ENCODE results near the gene CNTNAP2.

- no peak for TF ChIP-seq CTCF (IDR thresholded peaks at IDR 0.05)
- no peak for TF ChIP-seq POLR2A (IDR thresholded peaks at IDR 0.05)
These were observed 905.5 kb downstream of the CNTNAP2 start for GRCh38 chr7:147022056-147022455.
